AG08395 (cell line): ENCODE measurements around the gene TMOD1.
"Not testable (repeated sequence)": the region's sequence is repeated elsewhere in the genome, so short reads cannot be mapped to it uniquely, and the experiment has no call there.

ENCODE experiments used
- DNase-seq: peaks from one replicate; pipeline ENCODE4 v3.0.0; 2012; ENCODE audit warnings: mixed read lengths, low spot score

Gene TMOD1

GRCh38 chr9:97498846-97499245 lies 2.6 kb upstream of the TMOD1 start:
- DNase-seq: not testable (repeated sequence)

GRCh38 chr9:97500263-97500662 lies 1.2 kb upstream of the TMOD1 start:
- no peak for DNase-seq

GRCh38 chr9:97500765-97501176 lies 695 bp upstream of the TMOD1 start:
- DNase-seq: no peak

- DNase-seq: no peak
Measured at GRCh38 chr9:97501972-97502221, 431 bp downstream of the TMOD1 start.

- no peak for DNase-seq
Measured at GRCh38 chr9:97502222-97502983, 937 bp downstream of the TMOD1 start.

GRCh38 chr9:97502984-97503861 lies 1.8 kb downstream of the TMOD1 start:
- DNase-seq: no peak

GRCh38 chr9:97503862-97504210 lies 2.4 kb downstream of the TMOD1 start:
- no peak for DNase-seq

- no peak for DNase-seq
Measured at GRCh38 chr9:97504381-97505216, 3.1 kb downstream of the TMOD1 start.

GRCh38 chr9:97505845-97506244 lies 4.4 kb downstream of the TMOD1 start:
- no peak for DNase-seq

- no peak for DNase-seq
Measured at GRCh38 chr9:97506306-97506705, 4.8 kb downstream of the TMOD1 start.

GRCh38 chr9:97506787-97507186 lies 5.3 kb downstream of the TMOD1 start:
- no peak for DNase-seq

- DNase-seq: no peak
Measured at GRCh38 chr9:97507428-97507984, 6.0 kb downstream of the TMOD1 start.

GRCh38 chr9:97508852-97509251 lies 7.4 kb downstream of the TMOD1 start:
- DNase-seq: no peak

GRCh38 chr9:97510797-97511654 lies 9.6 kb downstream of the TMOD1 start:
- no peak for DNase-seq

- DNase-seq: no peak
Measured at GRCh38 chr9:97511655-97512427, 10.4 kb downstream of the TMOD1 start.

- DNase-seq: no peak
Measured at GRCh38 chr9:97512966-97513560, 11.6 kb downstream of the TMOD1 start.

- DNase-seq: no peak
Measured at GRCh38 chr9:97514531-97514930, 13.1 kb downstream of the TMOD1 start.

- no peak for DNase-seq
Measured at GRCh38 chr9:97515662-97516061, 14.2 kb downstream of the TMOD1 start.

- DNase-seq: no peak
Measured at GRCh38 chr9:97516111-97516510, 14.6 kb downstream of the TMOD1 start.
